ENCODE data around the gene CCDC149.

The CCDC149 gene

Small RNA genes lying within 50 kb of the gene (small RNA-seq; reads per million reads assigned to genes)
- 0 reads per million in 2 experiments for gene AC006390.1
